Measurements from ENCODE around the gene OBI1.

DNA sequence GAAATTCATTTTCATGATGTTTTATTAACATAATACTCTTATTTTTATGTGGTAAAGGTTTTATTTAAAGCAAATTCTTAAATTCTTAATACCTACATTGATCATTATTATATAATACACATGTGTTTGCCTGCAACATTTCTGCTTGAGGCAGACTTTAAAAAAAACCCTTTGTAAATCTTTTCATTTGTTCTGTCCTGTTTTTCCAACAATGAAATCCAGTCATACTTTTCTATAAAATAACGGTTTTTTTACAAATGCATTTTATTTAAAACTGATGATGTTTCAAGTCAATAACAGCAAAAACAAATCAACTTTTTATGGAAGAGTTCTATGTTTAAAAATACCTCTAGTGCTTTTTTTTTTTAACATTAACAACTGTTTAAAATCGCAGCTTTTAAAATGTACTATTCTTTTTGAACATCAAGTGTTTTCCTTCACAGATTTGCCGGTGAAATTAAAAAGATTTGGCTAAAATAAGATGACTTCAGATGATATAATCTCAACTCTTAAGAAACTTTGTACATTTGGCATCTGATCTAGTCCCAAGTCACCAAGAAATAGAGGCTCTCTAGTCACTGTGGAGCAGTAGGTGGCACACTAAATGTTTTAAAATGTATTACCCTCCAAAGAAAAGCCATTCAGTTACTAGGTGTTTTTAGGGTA is 60.7 kb downstream of the OBI1 start:
- TF ChIP-seq YY1 (IDR thresholded peaks at IDR 0.05; ENCODE audit: extremely low read depth, insufficient replicate concordance, low read depth, low read length) (no peak), POLR2A (IDR thresholded peaks at IDR 0.05; ENCODE audit: borderline replicate concordance, extremely low read depth, insufficient read depth, insufficient read length) (no peak), EGR1 (IDR thresholded peaks at IDR 0.05; ENCODE audit: low read depth) (no peak), EZH2phosphoT487 (IDR thresholded peaks at IDR 0.05; ENCODE audit: borderline replicate concordance) (no peak), EZH2 (IDR thresholded peaks at IDR 0.05) (no peak), SRF (IDR thresholded peaks at IDR 0.05; ENCODE audit: low read depth) (no peak), CEBPB (IDR thresholded peaks at IDR 0.05; ENCODE audit: low read depth) (no peak), JUND (IDR thresholded peaks at IDR 0.05) (no peak), ZFX (IDR thresholded peaks at IDR 0.05) (no peak), ZNF274 (IDR thresholded peaks at IDR 0.05; ENCODE audit: low read depth, low read length) (no peak)
- TF ChIP-seq, protein P1, sequence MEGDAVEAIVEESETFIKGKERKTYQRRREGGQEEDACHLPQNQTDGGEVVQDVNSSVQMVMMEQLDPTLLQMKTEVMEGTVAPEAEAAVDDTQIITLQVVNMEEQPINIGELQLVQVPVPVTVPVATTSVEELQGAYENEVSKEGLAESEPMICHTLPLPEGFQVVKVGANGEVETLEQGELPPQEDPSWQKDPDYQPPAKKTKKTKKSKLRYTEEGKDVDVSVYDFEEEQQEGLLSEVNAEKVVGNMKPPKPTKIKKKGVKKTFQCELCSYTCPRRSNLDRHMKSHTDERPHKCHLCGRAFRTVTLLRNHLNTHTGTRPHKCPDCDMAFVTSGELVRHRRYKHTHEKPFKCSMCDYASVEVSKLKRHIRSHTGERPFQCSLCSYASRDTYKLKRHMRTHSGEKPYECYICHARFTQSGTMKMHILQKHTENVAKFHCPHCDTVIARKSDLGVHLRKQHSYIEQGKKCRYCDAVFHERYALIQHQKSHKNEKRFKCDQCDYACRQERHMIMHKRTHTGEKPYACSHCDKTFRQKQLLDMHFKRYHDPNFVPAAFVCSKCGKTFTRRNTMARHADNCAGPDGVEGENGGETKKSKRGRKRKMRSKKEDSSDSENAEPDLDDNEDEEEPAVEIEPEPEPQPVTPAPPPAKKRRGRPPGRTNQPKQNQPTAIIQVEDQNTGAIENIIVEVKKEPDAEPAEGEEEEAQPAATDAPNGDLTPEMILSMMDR (IDR thresholded peaks at IDR 0.05 in 2 of 3, conservative IDR thresholded peaks at IDR 0.05 in 1 of 3; ENCODE audit: borderline replicate concordance in 1 of 3, insufficient read depth in 1 of 3, low read depth in 2 of 3, low read length in 2 of 3), result no peak
- TF ChIP-seq, protein P2, sequence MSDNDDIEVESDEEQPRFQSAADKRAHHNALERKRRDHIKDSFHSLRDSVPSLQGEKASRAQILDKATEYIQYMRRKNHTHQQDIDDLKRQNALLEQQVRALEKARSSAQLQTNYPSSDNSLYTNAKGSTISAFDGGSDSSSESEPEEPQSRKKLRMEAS (IDR thresholded peaks at IDR 0.05), result no peak
- TF ChIP-seq, protein P3, sequence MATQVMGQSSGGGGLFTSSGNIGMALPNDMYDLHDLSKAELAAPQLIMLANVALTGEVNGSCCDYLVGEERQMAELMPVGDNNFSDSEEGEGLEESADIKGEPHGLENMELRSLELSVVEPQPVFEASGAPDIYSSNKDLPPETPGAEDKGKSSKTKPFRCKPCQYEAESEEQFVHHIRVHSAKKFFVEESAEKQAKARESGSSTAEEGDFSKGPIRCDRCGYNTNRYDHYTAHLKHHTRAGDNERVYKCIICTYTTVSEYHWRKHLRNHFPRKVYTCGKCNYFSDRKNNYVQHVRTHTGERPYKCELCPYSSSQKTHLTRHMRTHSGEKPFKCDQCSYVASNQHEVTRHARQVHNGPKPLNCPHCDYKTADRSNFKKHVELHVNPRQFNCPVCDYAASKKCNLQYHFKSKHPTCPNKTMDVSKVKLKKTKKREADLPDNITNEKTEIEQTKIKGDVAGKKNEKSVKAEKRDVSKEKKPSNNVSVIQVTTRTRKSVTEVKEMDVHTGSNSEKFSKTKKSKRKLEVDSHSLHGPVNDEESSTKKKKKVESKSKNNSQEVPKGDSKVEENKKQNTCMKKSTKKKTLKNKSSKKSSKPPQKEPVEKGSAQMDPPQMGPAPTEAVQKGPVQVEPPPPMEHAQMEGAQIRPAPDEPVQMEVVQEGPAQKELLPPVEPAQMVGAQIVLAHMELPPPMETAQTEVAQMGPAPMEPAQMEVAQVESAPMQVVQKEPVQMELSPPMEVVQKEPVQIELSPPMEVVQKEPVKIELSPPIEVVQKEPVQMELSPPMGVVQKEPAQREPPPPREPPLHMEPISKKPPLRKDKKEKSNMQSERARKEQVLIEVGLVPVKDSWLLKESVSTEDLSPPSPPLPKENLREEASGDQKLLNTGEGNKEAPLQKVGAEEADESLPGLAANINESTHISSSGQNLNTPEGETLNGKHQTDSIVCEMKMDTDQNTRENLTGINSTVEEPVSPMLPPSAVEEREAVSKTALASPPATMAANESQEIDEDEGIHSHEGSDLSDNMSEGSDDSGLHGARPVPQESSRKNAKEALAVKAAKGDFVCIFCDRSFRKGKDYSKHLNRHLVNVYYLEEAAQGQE (IDR thresholded peaks at IDR 0.05; ENCODE audit: low read depth), result no peak
- TF ChIP-seq, protein P4, sequence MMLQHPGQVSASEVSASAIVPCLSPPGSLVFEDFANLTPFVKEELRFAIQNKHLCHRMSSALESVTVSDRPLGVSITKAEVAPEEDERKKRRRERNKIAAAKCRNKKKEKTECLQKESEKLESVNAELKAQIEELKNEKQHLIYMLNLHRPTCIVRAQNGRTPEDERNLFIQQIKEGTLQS (IDR thresholded peaks at IDR 0.05), result no peak
